H1 (cell line): ENCODE results near the gene CLPTM1L. TPM values are rescaled to one million over a fixed set of nuclear protein-coding genes. Genes with fewer than 3 reads are reported as not detected.

Experiments used
- CTCF ChIA-PET: fragments of 300-600 bp; sonication (Branson Sonifier 250); formaldehyde crosslinking; loops from one replicate; lab custom pipeline; 2021; ENCODE audit not compliant: partially characterized antibody; lab: Charles Lee
- POLR2A ChIA-PET: fragments of 300-600 bp; sonication (Branson Sonifier 250); formaldehyde crosslinking; loops from one replicate; lab custom pipeline; 2021; ENCODE audit warnings: inconsistent platforms; ENCODE audit not compliant: partially characterized antibody; lab: Charles Lee
- DNase-seq, 2 experiments: peaks; one replicate each; pipeline versions ENCODE4 v3.0.0 to v3.0.0-alpha.2; 2010 to 2022; ENCODE audit warnings: low spot score in 2 of 2, low read depth in 1 of 2, mixed read lengths in 1 of 2
- FAIRE-seq: peaks from 2 replicates; lab custom pipeline; 2011; peaks lifted over from hg19 to GRCh38; lab: Jason Lieb, UNC
- H2AFZ ChIP-seq: 2 replicates; pipeline ENCODE4 v1.8.1; 2012; ENCODE audit warnings: low read length, inconsistent platforms
- H2AK5ac ChIP-seq: 2 replicates; pipeline ENCODE4 v1.6.1; 2013; ENCODE audit warnings: low read depth, low read length
- H2BK120ac ChIP-seq: replicated peaks from 2 replicates; pipeline ENCODE3; 2013; ENCODE audit warnings: low read depth, low read length, inconsistent platforms
- H2BK12ac ChIP-seq: 2 replicates; pipeline ENCODE4 v1.6.1; 2013; ENCODE audit warnings: low read depth, low read length
- H2BK15ac ChIP-seq: 2 replicates; pipeline ENCODE4 v1.6.1; 2013; ENCODE audit warnings: low read length
- H2BK20ac ChIP-seq: 2 replicates; pipeline ENCODE4 v1.6.1; 2013; ENCODE audit warnings: low read length
- H2BK5ac ChIP-seq: 2 replicates; pipeline ENCODE4 v1.6.1; 2013; ENCODE audit warnings: low read depth, low read length
- H3K14ac ChIP-seq: 2 replicates; pipeline ENCODE4 v1.6.1; 2013; ENCODE audit warnings: inconsistent platforms; ENCODE audit not compliant: insufficient read length
- H3K18ac ChIP-seq: 2 replicates; pipeline ENCODE4 v1.6.1; 2013; ENCODE audit warnings: low read length; ENCODE audit errors: extremely low read depth
- H3K23ac ChIP-seq: 2 replicates; pipeline ENCODE4 v1.6.1; 2013; ENCODE audit warnings: inconsistent platforms; ENCODE audit not compliant: insufficient read length
- H3K23me2 ChIP-seq: 2 replicates; pipeline ENCODE4 v1.6.1; 2013; ENCODE audit warnings: low read depth, low read length
- H3K27ac ChIP-seq: 2 replicates; pipeline ENCODE4 v1.6.1; 2011; ENCODE audit warnings: low read depth, low read length, inconsistent platforms
- H3K27me3 ChIP-seq, 4 experiments: replicated peaks in 1 of 4; 1 replicate in 1 of 4; 2 replicates in 3 of 4; pipeline versions ENCODE4 v1.6.1 to v1.8.1; 2011 to 2013; ENCODE audit warnings: low read length in 3 of 4, mild to moderate bottlenecking in 3 of 4, inconsistent platforms in 2 of 4, mixed read lengths in 2 of 4, moderate library complexity in 1 of 4; ENCODE audit not compliant: control insufficient read depth in 3 of 4, insufficient read depth in 3 of 4; ENCODE audit errors: extremely low read depth in 1 of 4
- H3K36me3 ChIP-seq, 4 experiments: 2 replicates each; pipeline versions ENCODE4 v1.6.1 to v1.8.1; 2011 to 2013; ENCODE audit warnings: mild to moderate bottlenecking in 4 of 4, low read length in 3 of 4, moderate library complexity in 2 of 4, control low read depth in 1 of 4, inconsistent platforms in 1 of 4; ENCODE audit not compliant: insufficient read depth in 4 of 4, control insufficient read depth in 2 of 4
- H3K4ac ChIP-seq: replicated peaks from 2 replicates; pipeline ENCODE3; 2013; ENCODE audit warnings: low read length, low read depth, mixed read lengths, inconsistent platforms; ENCODE audit not compliant: insufficient read length
- H3K4me1 ChIP-seq, 4 experiments: replicated peaks in 1 of 4; 1 replicate in 1 of 4; 2 replicates in 3 of 4; pipeline versions ENCODE4 v1.6.1 to v1.8.1; 2011 to 2013; ENCODE audit warnings: low read length in 3 of 4, inconsistent platforms in 2 of 4, mixed read lengths in 1 of 4; ENCODE audit not compliant: insufficient read depth in 4 of 4, control insufficient read depth in 3 of 4
- H3K4me2 ChIP-seq, 2 experiments: 2 replicates each; pipeline versions ENCODE4 v1.6.1 to v1.8.1; 2011 to 2013; ENCODE audit warnings: low read depth in 2 of 2, low read length in 2 of 2, control low read depth in 1 of 2, inconsistent platforms in 1 of 2, mild to moderate bottlenecking in 1 of 2; ENCODE audit not compliant: insufficient read depth in 1 of 2
- H3K4me3 ChIP-seq, 4 experiments: fragments of 200-600, 300-600 bp in 1 of 4; sonication (generic), shearing (Covaris generic), sonication (Bioruptor Twin) in 1 of 4; 2 replicates each; pipeline versions ENCODE4 v1.5.1 to v1.8.1; 2011 to 2016; ENCODE audit warnings: low read length in 4 of 4, low read depth in 3 of 4, control low read depth in 2 of 4, inconsistent platforms in 2 of 4, mild to moderate bottlenecking in 2 of 4, mixed read lengths in 1 of 4, moderate library complexity in 1 of 4; ENCODE audit not compliant: insufficient read depth in 2 of 4; ENCODE audit errors: extremely low read depth in 1 of 4
- H3K56ac ChIP-seq: replicated peaks from 2 replicates; pipeline ENCODE3; 2013; ENCODE audit warnings: low read depth, mild to moderate bottlenecking, mixed read lengths, low read length, inconsistent platforms; ENCODE audit not compliant: insufficient read length
- H3K79me1 ChIP-seq: 2 replicates; pipeline ENCODE4 v1.6.1; 2013; ENCODE audit warnings: low read depth, low read length, control low read depth
- H3K79me2 ChIP-seq, 2 experiments: 2 replicates each; pipeline versions ENCODE4 v1.6.1 to v1.8.1; 2012 to 2013; ENCODE audit warnings: low read length in 2 of 2, mild to moderate bottlenecking in 2 of 2, inconsistent platforms in 1 of 2; ENCODE audit not compliant: insufficient read depth in 2 of 2, control insufficient read depth in 1 of 2
- H3K9ac ChIP-seq, 4 experiments: replicated peaks in 1 of 4; 1 replicate in 1 of 4; 2 replicates in 3 of 4; pipeline versions ENCODE4 v1.6.1 to v1.8.1; 2011 to 2013; ENCODE audit warnings: low read depth in 3 of 4, low read length in 3 of 4, control low read depth in 2 of 4, mild to moderate bottlenecking in 2 of 4, moderate library complexity in 2 of 4, inconsistent platforms in 1 of 4; ENCODE audit errors: extremely low read depth in 1 of 4
- H3K9me3 ChIP-seq, 2 experiments: 2 replicates each; pipeline versions ENCODE4 v1.6.1 to v1.8.1; 2012 to 2013; ENCODE audit warnings: mild to moderate bottlenecking in 2 of 2, moderate library complexity in 2 of 2, control low read depth in 1 of 2, inconsistent platforms in 1 of 2, low read depth in 1 of 2, low read length in 1 of 2, mixed read lengths in 1 of 2; ENCODE audit not compliant: insufficient read depth in 2 of 2
- H4K20me1 ChIP-seq, 2 experiments: replicated peaks in 1 of 2; 2 replicates each; pipeline versions ENCODE3 to v1.8.1; 2011 to 2013; ENCODE audit warnings: inconsistent platforms in 2 of 2, low read length in 2 of 2, mild to moderate bottlenecking in 1 of 2; ENCODE audit not compliant: insufficient read depth in 2 of 2, control insufficient read depth in 1 of 2
- H4K5ac ChIP-seq: 2 replicates; pipeline ENCODE4 v1.6.1; 2013; ENCODE audit warnings: low read length, low read depth, mixed read lengths, inconsistent platforms; ENCODE audit not compliant: insufficient read length
- H4K8ac ChIP-seq: 2 replicates; pipeline ENCODE4 v1.8.0; 2013; ENCODE audit warnings: mild to moderate bottlenecking, moderate library complexity, low read length, inconsistent platforms; ENCODE audit not compliant: insufficient read depth; ENCODE audit errors: extremely low read depth
- H4K91ac ChIP-seq: replicated peaks from 2 replicates; pipeline ENCODE3; 2013; ENCODE audit warnings: low read length, mixed read lengths, inconsistent platforms; ENCODE audit not compliant: insufficient read length
- CEBPB ChIP-seq: IDR thresholded peaks from 2 replicates; pipeline ENCODE4 v1.6.1; 2012; ENCODE audit warnings: low read depth, low read length
- CTCF ChIP-seq, 3 experiments: IDR thresholded peaks; 1 replicate in 2 of 3; 2 replicates in 1 of 3; pipeline versions ENCODE4 v1.5.1 to v1.6.1; 2011; ENCODE audit warnings: low read length in 3 of 3, mild to moderate bottlenecking in 3 of 3, inconsistent platforms in 2 of 3, low read depth in 1 of 3, moderate library complexity in 1 of 3; ENCODE audit not compliant: insufficient read depth in 1 of 3; ENCODE audit errors: control extremely low read depth in 1 of 3
- EP300 ChIP-seq, 2 experiments: IDR thresholded peaks; 1 replicate in 1 of 2; 2 replicates in 1 of 2; pipeline ENCODE4 v1.6.1; 2011 to 2012; ENCODE audit warnings: low read depth in 2 of 2, low read length in 2 of 2, mild to moderate bottlenecking in 2 of 2, borderline replicate concordance in 1 of 2, inconsistent platforms in 1 of 2, moderate library complexity in 1 of 2
- EZH2 ChIP-seq: fragments of 200-600 bp; sonication (generic); IDR thresholded peaks from 2 replicates; pipeline ENCODE4 v1.7.1; 2012; ENCODE audit warnings: low read depth, mild to moderate bottlenecking, moderate library complexity, low read length, inconsistent platforms; ENCODE audit not compliant: severe bottlenecking
- JUN ChIP-seq: IDR thresholded peaks from 2 replicates; pipeline ENCODE4 v1.6.1; 2011; ENCODE audit warnings: low read depth, mild to moderate bottlenecking, improper control_type of control experiment, low read length
- JUND ChIP-seq: IDR thresholded peaks from 2 replicates; pipeline ENCODE4 v1.6.1; 2011; ENCODE audit warnings: mild to moderate bottlenecking, improper control_type of control experiment, low read length
- POLR2A ChIP-seq, 2 experiments: IDR thresholded peaks; 1 replicate in 1 of 2; 2 replicates in 1 of 2; pipeline ENCODE4 v1.6.1; 2011; ENCODE audit warnings: low read depth in 2 of 2, low read length in 2 of 2, mild to moderate bottlenecking in 2 of 2; ENCODE audit errors: control extremely low read depth in 1 of 2
- RNF2 ChIP-seq: fragments of 200-900, 300-1000 bp; sonication (generic); IDR thresholded peaks from 2 replicates; pipeline ENCODE4 v1.7.1; 2016; ENCODE audit warnings: borderline replicate concordance, low read depth, mild to moderate bottlenecking, antibody characterized with exemption, low read length; ENCODE audit not compliant: poor library complexity, severe bottlenecking; ENCODE audit errors: missing control alignments
- SP1 ChIP-seq: IDR thresholded peaks from 2 replicates; pipeline ENCODE4 v1.6.1; 2011; ENCODE audit warnings: low read depth, low read length
- TCF12 ChIP-seq: IDR thresholded peaks from 2 replicates; pipeline ENCODE4 v1.6.1; 2011; ENCODE audit warnings: low read depth, mild to moderate bottlenecking, low read length
- ZNF274 ChIP-seq: IDR thresholded peaks from 2 replicates; pipeline ENCODE4 v1.7.0; 2012; ENCODE audit warnings: low read length, borderline replicate concordance; ENCODE audit errors: extremely low read depth
- WGBS, 2 experiments: shearing (Covaris generic) in 1 of 2; methylation state at CpG; one replicate each; pipeline versions ENCODE4 v1.1.6 to v1.1.7; 2013 to 2015; ENCODE audit warnings: low lambda C conversion rate in 2 of 2, mixed read lengths in 2 of 2, inconsistent platforms in 1 of 2, low coverage in 1 of 2, missing lambda C conversion rate in 1 of 2; ENCODE audit not compliant: insufficient replicate concordance in 2 of 2, insufficient coverage in 1 of 2, insufficient read length in 1 of 2; ENCODE audit errors: extremely low coverage in 1 of 2, missing lambda C conversion rate in 1 of 2; 5-methylcytosine and 5-hydroxymethylcytosine counted together
- polyA plus RNA-seq, 7 experiments: library from polyadenylated mRNA; depleted of rRNA in 3 of 7; stranded (reverse) in 5 of 7; unstranded in 2 of 7; fragments of >200 nt in 5 of 7; fragments of 200-250 nt in 2 of 7; gene quantifications; 1 replicate in 5 of 7; 2 replicates in 1 of 7; 4 replicates in 1 of 7; pipeline versions ENCODE4 v1.2.1 to v1.2.3, GENCODE V29; 2011 to 2013; ENCODE audit warnings: missing spikeins in 2 of 7, mixed read lengths in 2 of 7
- total RNA-seq: library from RNA; stranded (reverse); fragmentation: NEBNext Ultra II Directional; extraction: Animal tissue kit (Norgen Biotek cat#: 25700); gene quantifications from 2 replicates; pipeline ENCODE4 v1.2.1, GENCODE V29; 2021
- TF ChIP-seq, protein P1 (sequence below): IDR thresholded peaks from 2 replicates; pipeline ENCODE4 v1.6.1; 2012; ENCODE audit warnings: inconsistent platforms

Gene CLPTM1L
- total and polyA plus RNA-seq, 2 of the 8 experiments (the other 6 are each of a cell fraction or from before 2014, with no cell fraction given) = 102 to 119 TPM

GRCh38 chr5:1368756-1369155 lies 23.9 kb upstream of the CLPTM1L start:
- no peaks in the 10 kb centered on the region for H3K79me2 ChIP-seq
- no peak overlapping the region for H3K27ac ChIP-seq
- WGBS, 2 experiments = 82% methylated on average over 4 of the region's 4 CpGs; no CpG with 5 or more reads in 1 of the 2 experiments
- DNase-seq (no peak), FAIRE-seq (no peak)
- H3K56ac ChIP-seq = no peak overlapping the region
- H3K14ac ChIP-seq = no peak overlapping the region
- no peak overlapping the region for H2BK5ac ChIP-seq
- no peak overlapping the region for H4K5ac ChIP-seq
- no peaks in the 10 kb centered on the region for H3K79me1 ChIP-seq
- H2BK12ac ChIP-seq = no peak overlapping the region
- no peak overlapping the region for H4K8ac ChIP-seq
- no peak overlapping the region for H2BK120ac ChIP-seq
- POLR2A ChIA-PET = no interaction called here
- no peaks in the 10 kb centered on the region for H4K20me1 ChIP-seq
- no peak overlapping the region for H3K4ac ChIP-seq
- no peak for TF ChIP-seq CTCF (IDR thresholded peaks at IDR 0.05; ENCODE audit: control extremely low read depth in 1 of 3, insufficient read depth in 1 of 3, low read depth in 1 of 3, low read length in 3 of 3)
- no peak for TF ChIP-seq ZNF274
- TF ChIP-seq CEBPB = no peak
- TF ChIP-seq EZH2 = no peak
- no peak for TF ChIP-seq SP1
- no peak for TF ChIP-seq POLR2A (IDR thresholded peaks at IDR 0.05; ENCODE audit: control extremely low read depth in 1 of 2, low read depth in 2 of 2, low read length in 2 of 2)
- TF ChIP-seq EP300 (IDR thresholded peaks at IDR 0.05; ENCODE audit: borderline replicate concordance in 1 of 2, low read depth in 2 of 2, low read length in 2 of 2) = no peak
- no peak for TF ChIP-seq JUND
- TF ChIP-seq RNF2 = no peak
- no peak for TF ChIP-seq JUN
- TF ChIP-seq, protein P1, sequence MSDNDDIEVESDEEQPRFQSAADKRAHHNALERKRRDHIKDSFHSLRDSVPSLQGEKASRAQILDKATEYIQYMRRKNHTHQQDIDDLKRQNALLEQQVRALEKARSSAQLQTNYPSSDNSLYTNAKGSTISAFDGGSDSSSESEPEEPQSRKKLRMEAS = no peak
- TF ChIP-seq TCF12 = no peak
- no peak overlapping the region for H4K91ac ChIP-seq
- H2AK5ac ChIP-seq = no peak overlapping the region
- H3K23ac ChIP-seq = no peak overlapping the region
- no peak overlapping the region for H2BK15ac ChIP-seq
- H3K4me3 ChIP-seq = no peak overlapping the region
- no peaks in the 10 kb centered on the region for H3K9me3 ChIP-seq
- CTCF ChIA-PET = interaction anchor here (2.5 kb wide), 1 partner anchor 11 kb away, joined by 12 read pairs; no protein-coding TSS in a partner anchor
- H3K4me1 ChIP-seq = peaks cover 0 to 3% (median 1%) of the 10 kb centered on the region in 4 experiments; a peak in 1 of 7 replicates
- no peaks in the 10 kb centered on the region for H3K27me3 ChIP-seq
- H3K9ac ChIP-seq = no peak overlapping the region
- no peak overlapping the region for H2AFZ ChIP-seq
- H3K4me2 ChIP-seq = no peak overlapping the region
- H2BK20ac ChIP-seq = no peak overlapping the region
- H3K36me3 ChIP-seq = no peaks in the 10 kb centered on the region
- no peak overlapping the region for H3K18ac ChIP-seq
- H3K23me2 ChIP-seq = no peaks in the 10 kb centered on the region
